Measurements from ENCODE around the gene IPO13. TPM values are rescaled to one million over a fixed set of nuclear protein-coding genes. Genes with fewer than 3 reads are reported as not detected.

Gene IPO13
- total RNA-seq, 4 donors from 2014 or later, result 19.3 to 32.4 (median 20.5) TPM

DNA sequence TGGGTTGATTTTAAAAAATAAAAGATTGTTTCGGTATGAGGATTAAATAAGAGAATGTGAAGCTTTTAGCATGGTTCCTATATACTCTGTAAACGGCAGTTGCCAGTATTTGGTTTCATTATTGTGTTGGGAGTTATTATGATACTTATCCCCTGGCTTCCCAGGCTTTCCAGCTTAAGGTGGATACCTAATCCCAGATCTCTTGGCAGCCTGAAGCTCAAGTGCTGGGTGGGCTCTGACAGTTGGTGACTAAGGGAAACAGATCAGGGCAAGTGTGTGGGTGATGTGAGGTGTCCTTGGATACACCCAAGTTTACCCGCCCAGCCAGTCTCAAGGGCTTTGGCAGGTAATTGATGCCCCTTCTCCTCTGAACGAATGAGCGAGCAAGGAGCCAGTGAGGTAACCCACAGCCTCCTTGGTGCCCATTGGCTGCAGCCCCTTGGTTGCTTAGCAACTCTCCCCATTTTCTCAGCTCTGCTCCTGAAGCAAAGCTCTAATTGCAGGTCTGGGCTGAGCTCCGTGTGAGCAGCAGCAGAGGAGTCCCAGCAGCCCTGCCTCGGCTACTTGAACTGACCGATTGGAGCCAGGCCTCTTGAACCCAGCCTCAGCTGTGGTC is 6.1 kb downstream of the IPO13 start:
- no peak for DNase-seq
- no peaks in the 10 kb centered on the region for H3K9me3 ChIP-seq
- WGBS, 2 donors, result 46 to 68% methylated on average over 5 to 8 of the region's 8 CpGs
- peaks cover 10 to 36% (median 13%) of the 10 kb centered on the region in 3 donors for H3K4me1 ChIP-seq
- TF ChIP-seq POLR2A (IDR thresholded peaks at IDR 0.05), result no peak
- TF ChIP-seq, protein P1, sequence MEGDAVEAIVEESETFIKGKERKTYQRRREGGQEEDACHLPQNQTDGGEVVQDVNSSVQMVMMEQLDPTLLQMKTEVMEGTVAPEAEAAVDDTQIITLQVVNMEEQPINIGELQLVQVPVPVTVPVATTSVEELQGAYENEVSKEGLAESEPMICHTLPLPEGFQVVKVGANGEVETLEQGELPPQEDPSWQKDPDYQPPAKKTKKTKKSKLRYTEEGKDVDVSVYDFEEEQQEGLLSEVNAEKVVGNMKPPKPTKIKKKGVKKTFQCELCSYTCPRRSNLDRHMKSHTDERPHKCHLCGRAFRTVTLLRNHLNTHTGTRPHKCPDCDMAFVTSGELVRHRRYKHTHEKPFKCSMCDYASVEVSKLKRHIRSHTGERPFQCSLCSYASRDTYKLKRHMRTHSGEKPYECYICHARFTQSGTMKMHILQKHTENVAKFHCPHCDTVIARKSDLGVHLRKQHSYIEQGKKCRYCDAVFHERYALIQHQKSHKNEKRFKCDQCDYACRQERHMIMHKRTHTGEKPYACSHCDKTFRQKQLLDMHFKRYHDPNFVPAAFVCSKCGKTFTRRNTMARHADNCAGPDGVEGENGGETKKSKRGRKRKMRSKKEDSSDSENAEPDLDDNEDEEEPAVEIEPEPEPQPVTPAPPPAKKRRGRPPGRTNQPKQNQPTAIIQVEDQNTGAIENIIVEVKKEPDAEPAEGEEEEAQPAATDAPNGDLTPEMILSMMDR (IDR thresholded peaks at IDR 0.05), result no peak
- H3K36me3 ChIP-seq, result peaks cover 0 to 51% (median 19%) of the 10 kb centered on the region in 3 donors
- H3K27ac ChIP-seq, result no peak overlapping the region
- no peaks in the 10 kb centered on the region for H3K27me3 ChIP-seq
- intact Hi-C loops (cut with DNase I), result no loop called here
- H3K4me3 ChIP-seq, result no peak overlapping the region

DNA sequence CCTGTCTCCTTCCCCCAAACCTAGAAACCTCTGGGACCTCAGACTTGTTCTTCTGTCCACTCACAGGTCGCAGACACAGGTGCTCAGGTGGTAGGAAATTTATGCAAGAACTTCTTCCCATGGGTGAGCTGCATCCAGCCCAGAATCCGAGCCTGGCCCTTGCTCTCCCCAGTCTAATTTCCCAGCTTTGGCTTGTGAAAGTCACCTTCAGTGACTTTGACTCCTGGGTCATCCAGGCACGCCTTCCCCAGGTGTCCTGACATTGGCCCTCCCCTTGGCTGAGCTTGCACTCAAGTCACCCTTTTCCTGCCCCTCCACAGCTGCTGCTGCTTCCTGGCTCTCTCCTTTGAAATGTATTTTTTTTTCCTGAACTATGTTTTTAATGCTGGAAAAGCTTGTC is 6.6 kb downstream of the IPO13 start:
- Histone ChIP-seq H3K36me3 (peaks cover 5 to 56% (median 20%) of the 10 kb centered on the region in 3 donors), H3K27ac (no peak overlapping the region), H3K4me3 (no peak overlapping the region), H3K4me1 (peaks cover 5 to 31% (median 8%) of the 10 kb centered on the region in 3 donors), H3K9me3 (no peaks in the 10 kb centered on the region), H3K27me3 (no peaks in the 10 kb centered on the region)
- WGBS, 2 donors, result 80 to 84% methylated on average over 3 of the region's 3 CpGs
- intact Hi-C loops (cut with DNase I), result no loop called here
- TF ChIP-seq, protein P1 (IDR thresholded peaks at IDR 0.05), result no peak
- TF ChIP-seq POLR2A (IDR thresholded peaks at IDR 0.05), result no peak
- no peak for DNase-seq

DNA sequence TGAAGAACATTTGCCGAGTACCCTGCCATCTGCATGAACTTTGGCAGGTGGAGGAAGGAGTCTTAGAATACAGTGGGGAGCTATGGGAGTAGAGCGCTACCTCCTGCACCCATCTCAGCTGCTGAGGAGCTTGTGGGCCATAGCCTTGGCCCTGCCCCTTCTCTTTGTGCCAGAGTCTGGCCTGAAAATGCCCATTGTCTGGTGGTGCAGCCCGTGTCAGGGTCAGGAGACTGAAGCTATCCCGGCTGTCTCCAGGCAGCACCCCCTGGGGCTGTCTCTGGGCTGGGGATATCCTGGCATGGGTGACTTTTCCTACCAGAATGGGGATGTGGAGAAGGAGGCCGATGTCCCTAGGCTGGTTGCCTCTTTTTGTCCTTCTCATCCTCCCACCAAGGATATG is 7.3 kb downstream of the IPO13 start:
- intact Hi-C loops (cut with DNase I), result no loop called here
- peaks cover 12 to 63% (median 20%) of the 10 kb centered on the region in 3 donors for H3K36me3 ChIP-seq
- H3K27ac ChIP-seq, result no peak overlapping the region
- DNase-seq, result no peak
- WGBS, 2 donors, result 90 to 94% methylated on average over 2 of the region's 5 CpGs
- TF ChIP-seq, protein P1 (IDR thresholded peaks at IDR 0.05), result no peak
- no peak for TF ChIP-seq POLR2A (IDR thresholded peaks at IDR 0.05)
- H3K4me1 ChIP-seq, result peaks cover 0 to 24% (median 3%) of the 10 kb centered on the region in 3 donors
- no peaks in the 10 kb centered on the region for H3K27me3 ChIP-seq
- no peaks in the 10 kb centered on the region for H3K9me3 ChIP-seq
- no peak overlapping the region for H3K4me3 ChIP-seq

DNA sequence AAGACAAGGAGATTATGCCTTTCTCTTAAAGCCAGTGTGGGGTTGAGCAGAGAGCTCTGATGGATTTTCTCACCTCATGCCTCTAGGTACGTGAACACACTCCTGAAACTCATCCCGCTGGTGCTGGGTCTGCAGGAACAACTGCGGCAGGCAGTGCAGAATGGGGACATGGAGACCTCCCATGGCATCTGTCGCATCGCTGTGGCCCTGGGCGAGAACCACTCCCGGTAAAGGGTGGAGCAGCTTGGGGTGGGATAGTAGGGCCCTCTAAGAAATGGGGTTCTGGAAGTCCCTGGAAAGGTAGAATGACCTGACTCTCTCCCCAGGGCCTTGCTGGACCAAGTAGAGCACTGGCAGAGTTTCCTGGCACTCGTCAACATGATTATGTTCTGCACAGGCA is 9.5 kb downstream of the IPO13 start:
- intact Hi-C loops (cut with DNase I), result no loop called here
- Histone ChIP-seq H3K36me3 (peaks cover 15 to 69% (median 20%) of the 10 kb centered on the region in 3 donors), H3K4me1 (peaks cover 0 to 19% (median 3%) of the 10 kb centered on the region in 3 donors), H3K9me3 (no peaks in the 10 kb centered on the region), H3K27me3 (no peaks in the 10 kb centered on the region), H3K27ac (no peak overlapping the region), H3K4me3 (no peak overlapping the region)
- 86 to 98% methylated on average over 1 to 4 of the region's 8 CpGs for WGBS, 2 donors
- no peak for TF ChIP-seq POLR2A (IDR thresholded peaks at IDR 0.05)
- TF ChIP-seq, protein P1 (IDR thresholded peaks at IDR 0.05), result no peak
- no peak for DNase-seq

DNA sequence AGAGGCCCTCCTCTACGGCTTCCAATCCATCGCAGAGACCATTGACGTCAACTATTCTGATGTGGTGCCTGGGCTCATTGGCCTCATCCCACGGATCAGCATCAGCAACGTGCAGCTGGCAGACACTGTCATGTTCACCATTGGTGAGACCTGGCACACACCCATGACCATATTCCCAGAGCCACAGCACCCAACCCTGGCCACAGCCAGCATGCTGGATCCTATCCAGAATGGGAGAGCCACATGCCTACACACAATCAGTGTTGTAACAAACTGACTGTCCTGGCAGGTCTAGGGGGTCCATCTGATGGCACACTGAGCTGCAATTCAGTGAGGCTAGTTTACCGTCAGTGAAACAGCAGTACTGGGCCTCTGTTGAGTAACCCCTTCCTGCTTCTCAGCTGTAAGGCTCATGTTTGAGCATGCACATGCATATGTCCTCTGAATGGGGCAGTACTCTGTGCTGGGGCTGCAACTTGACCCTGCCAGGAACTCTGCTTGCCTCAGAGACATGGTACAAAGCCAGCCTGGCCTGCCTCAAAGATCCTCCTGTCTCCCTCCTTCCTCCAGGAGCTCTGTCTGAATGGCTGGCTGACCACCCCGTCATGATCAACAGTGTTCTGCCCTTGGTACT is 10.8 kb downstream of the IPO13 start:
- Histone ChIP-seq H3K9me3 (no peaks in the 10 kb centered on the region), H3K36me3 (peaks cover 15 to 82% (median 20%) of the 10 kb centered on the region in 3 donors), H3K27me3 (no peaks in the 10 kb centered on the region), H3K4me1 (peaks cover 0 to 10% (median 3%) of the 10 kb centered on the region in 3 donors), H3K27ac (no peak overlapping the region), H3K4me3 (no peak overlapping the region)
- 53 to 59% methylated on average over 2 of the region's 7 CpGs for WGBS, 2 donors
- TF ChIP-seq, protein P1 (IDR thresholded peaks at IDR 0.05), result no peak
- TF ChIP-seq POLR2A (IDR thresholded peaks at IDR 0.05), result no peak
- intact Hi-C loops (cut with DNase I), result no loop called here
- DNase-seq, result no peak

Measured in esophagus squamous epithelium (tissue), 5 donors.